COLO668 (cell line): Measurements from ENCODE around the gene NHS.
A peak's percentile ranks its signal among the peaks of the same experiment; 100 is the strongest.

Experiments used
- DNase-seq: peaks from one replicate; lab custom pipeline; 2025; ENCODE audit not compliant: unreplicated experiment; lab: John Stamatoyannopoulos, UW

The NHS gene

GRCh38 chrX:17610788-17611187, 235.8 kb downstream of the NHS start:
- DNase-seq, result no peak

GRCh38 chrX:17613979-17614588, 239.1 kb downstream of the NHS start:
- peak; percentile 64 for DNase-seq

- DNase-seq, result peak; percentile 36
Observed at GRCh38 chrX:17616936-17617335, 241.9 kb downstream of the NHS start.

GRCh38 chrX:17617806-17618205, 242.8 kb downstream of the NHS start:
- DNase-seq, result no peak

- no peak for DNase-seq
Observed at GRCh38 chrX:17621566-17622270, 246.7 kb downstream of the NHS start.

- DNase-seq, result no peak
Observed at GRCh38 chrX:17622331-17622730, 247.3 kb downstream of the NHS start.

- DNase-seq, result no peak
Observed at GRCh38 chrX:17623750-17624149, 248.8 kb downstream of the NHS start.

GRCh38 chrX:17627026-17627425, 252.0 kb downstream of the NHS start:
- DNase-seq, result no peak

GRCh38 chrX:17628976-17629375, 254.0 kb downstream of the NHS start:
- DNase-seq, result no peak

- no peak for DNase-seq
Observed at GRCh38 chrX:17629519-17629918, 254.5 kb downstream of the NHS start.

- no peak for DNase-seq
Observed at GRCh38 chrX:17631647-17632046, 256.6 kb downstream of the NHS start.

GRCh38 chrX:17632942-17633341, 257.9 kb downstream of the NHS start:
- DNase-seq, result no peak

- no peak for DNase-seq
Observed at GRCh38 chrX:17633546-17633945, 258.5 kb downstream of the NHS start.

- peak; percentile 75 for DNase-seq
Observed at GRCh38 chrX:17634542-17635207, 259.7 kb downstream of the NHS start.

- peak; percentile 75 for DNase-seq
Observed at GRCh38 chrX:17635231-17635630, 260.2 kb downstream of the NHS start.

- DNase-seq, result no peak
Observed at GRCh38 chrX:17637235-17637634, 262.2 kb downstream of the NHS start.

- DNase-seq, result no peak
Observed at GRCh38 chrX:17638731-17639130, 263.7 kb downstream of the NHS start.

- no peak for DNase-seq
Observed at GRCh38 chrX:17642891-17643290, 267.9 kb downstream of the NHS start.

GRCh38 chrX:17643528-17643927, 268.5 kb downstream of the NHS start:
- DNase-seq, result no peak

GRCh38 chrX:17644001-17644400, 269.0 kb downstream of the NHS start:
- no peak for DNase-seq

- DNase-seq, result no peak
Observed at GRCh38 chrX:17654116-17654515, 279.1 kb downstream of the NHS start.
